NB4 (cell line): ENCODE results near the gene MEI1.

Experiments used
- CTCF ChIP-seq: IDR thresholded peaks from one replicate; pipeline ENCODE4 v1.5.1; 2012; ENCODE audit warnings: low read depth, low read length
- MYC ChIP-seq: IDR thresholded peaks from 2 replicates; pipeline ENCODE4 v1.6.1; 2011; ENCODE audit warnings: low read depth, low read length
- POLR2A ChIP-seq: IDR thresholded peaks from 2 replicates; pipeline ENCODE4 v1.6.1; 2011; ENCODE audit warnings: mild to moderate bottlenecking; ENCODE audit not compliant: insufficient read length; ENCODE audit errors: extremely low read depth
- TF ChIP-seq, protein P1 (sequence below): IDR thresholded peaks from 2 replicates; pipeline ENCODE4 v1.6.1; 2011; ENCODE audit warnings: low read depth, low read length

- no peak for TF ChIP-seq CTCF
- TF ChIP-seq POLR2A: no peak
- TF ChIP-seq, protein P1, sequence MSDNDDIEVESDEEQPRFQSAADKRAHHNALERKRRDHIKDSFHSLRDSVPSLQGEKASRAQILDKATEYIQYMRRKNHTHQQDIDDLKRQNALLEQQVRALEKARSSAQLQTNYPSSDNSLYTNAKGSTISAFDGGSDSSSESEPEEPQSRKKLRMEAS: no peak
- no peak for TF ChIP-seq MYC
Measured at GRCh38 chr22:41793871-41794270, 94.6 kb downstream of the MEI1 start.
